ENCODE measurements around the gene SWI5. TPM values are rescaled to one million over a fixed set of nuclear protein-coding genes. Genes with fewer than 3 reads are reported as not detected.
A peak's percentile ranks its signal among the peaks of the same experiment; 100 is the strongest.

The SWI5 gene
- total and polyA plus RNA-seq, 9 of the 15 experiments (the other 6 are each of a cell fraction or from before 2014, with no cell fraction given) = 62.8 to 133 (median 95.9) TPM

- TF ChIP-seq NCOA1 (IDR thresholded peaks at IDR 0.05; ENCODE audit: low read depth) = no peak
- TF ChIP-seq YY1 (IDR thresholded peaks at IDR 0.05; ENCODE audit: borderline replicate concordance in 1 of 3, control insufficient read depth in 1 of 3, extremely low read depth in 1 of 3, insufficient read depth in 3 of 3, insufficient read length in 1 of 3, insufficient replicate concordance in 2 of 3, low read depth in 1 of 3, low read length in 2 of 3) = peak in 1 of 3 experiments; percentile 62
- TF ChIP-seq ZBTB1 (CRISPR knock-in tag; IDR thresholded peaks at IDR 0.05; ENCODE audit: borderline replicate concordance, low read depth) = no peak
- no peak for TF ChIP-seq TAF9B (IDR thresholded peaks at IDR 0.05; ENCODE audit: partially characterized antibody)
- TF ChIP-seq USF2 (CRISPR knock-in tag; IDR thresholded peaks at IDR 0.05) = no peak
- TF ChIP-seq RFX5 (IDR thresholded peaks at IDR 0.05; ENCODE audit: low read depth, low read length) = no peak
- peak; percentile 82 for TF ChIP-seq ZBTB9 (CRISPR knock-in tag; IDR thresholded peaks at IDR 0.05)
- TF ChIP-seq CHD7 (IDR thresholded peaks at IDR 0.05; ENCODE audit: low read depth, low read length) = no peak
- TF ChIP-seq ZSCAN32 (CRISPR knock-in tag; IDR thresholded peaks at IDR 0.05) = no peak
- TF ChIP-seq SNIP1 (IDR thresholded peaks at IDR 0.05; ENCODE audit: low read depth) = no peak
Observed at GRCh38 chr9:128276008-128276573, at the start of gene SWI5 (continued).
